HAP-1 (cell line): ENCODE data around the gene DAB1.

Experiments
- DNase-seq, 2 experiments: peaks; one replicate each; pipeline ENCODE4 v3.0.0-alpha.2; 2016 to 2020; ENCODE audit warnings: low spot score in 2 of 2
- H3K27me3 ChIP-seq: fragments of 250-450 bp; sonication (Bioruptor Pico); 2 replicates; pipeline ENCODE4 v1.5.1; 2020; ENCODE audit warnings: low read depth, mild to moderate bottlenecking, moderate library complexity
- H3K36me3 ChIP-seq: fragments of 250-450 bp; sonication (Bioruptor Pico); replicated peaks from 2 replicates; pipeline ENCODE4 v1.5.1; 2020; ENCODE audit warnings: mild to moderate bottlenecking
- H3K4me1 ChIP-seq: fragments of 250-450 bp; sonication (Bioruptor Pico); 2 replicates; pipeline ENCODE4 v1.5.1; 2020; ENCODE audit warnings: mild to moderate bottlenecking
- H3K4me3 ChIP-seq: fragments of 250-450 bp; sonication (Bioruptor Pico); 2 replicates; pipeline ENCODE4 v1.5.1; 2020; ENCODE audit warnings: mild to moderate bottlenecking, moderate library complexity
- H3K9me3 ChIP-seq: fragments of 250-450 bp; sonication (Bioruptor Pico); 2 replicates; pipeline ENCODE4 v1.5.1; 2020; ENCODE audit warnings: mild to moderate bottlenecking, moderate library complexity
- in situ Hi-C: fragments of 300-500 bp; cut with MboI; formaldehyde crosslinking; loops from 3 replicates; pipeline ENCODE4 v1.14.3; 2020; ENCODE audit warnings: low sequenced_read_pairs, inconsistent platforms, mixed read lengths

The DAB1 gene

GRCh38 chr1:57423656-57424211, at the start of gene DAB1:
TSS of gene DAB1 (minus strand) at chr1:57424060. CDS start at chr1:57291030, 133,030 bp downstream.
- H3K4me1 ChIP-seq = no peaks in the 10 kb centered on the region
- in situ Hi-C loops = no loop called here
- no peak within 1 kb of the TSS for H3K4me3 ChIP-seq
- no peaks in the 10 kb centered on the region for H3K9me3 ChIP-seq
- no peak for DNase-seq
- no peaks in the 10 kb centered on the region for H3K36me3 ChIP-seq
- peaks cover 25% of the 10 kb centered on the region for H3K27me3 ChIP-seq

- Histone ChIP-seq H3K9me3 (no peaks in the 10 kb centered on the region), H3K27me3 (peaks cover 4% of the 10 kb centered on the region; the same call in 1 of the 2 replicates), H3K4me1 (no peaks in the 10 kb centered on the region), H3K36me3 (no peaks in the 10 kb centered on the region), H3K4me3 (no peak overlapping the region)
- DNase-seq = no peak
- in situ Hi-C loops = no loop called here
These were observed 49.6 kb upstream of the DAB1 start for GRCh38 chr1:57473448-57473847.

GRCh38 chr1:57471995-57472394, 48.1 kb upstream of the DAB1 start:
- Histone ChIP-seq H3K4me1 (no peaks in the 10 kb centered on the region), H3K4me3 (no peak overlapping the region), H3K9me3 (no peaks in the 10 kb centered on the region), H3K27me3 (peaks cover 4% of the 10 kb centered on the region; the same call in 1 of the 2 replicates), H3K36me3 (no peaks in the 10 kb centered on the region)
- in situ Hi-C loops = no loop called here
- DNase-seq = no peak

GRCh38 chr1:57470036-57470435, 46.2 kb upstream of the DAB1 start:
- H3K4me3 ChIP-seq = no peak overlapping the region
- no peaks in the 10 kb centered on the region for H3K36me3 ChIP-seq
- no peaks in the 10 kb centered on the region for H3K9me3 ChIP-seq
- peaks cover 4% of the 10 kb centered on the region; the same call in 1 of the 2 replicates for H3K27me3 ChIP-seq
- in situ Hi-C loops = no loop called here
- no peak for DNase-seq
- no peaks in the 10 kb centered on the region for H3K4me1 ChIP-seq

GRCh38 chr1:57468641-57469523, 45.0 kb upstream of the DAB1 start:
- Histone ChIP-seq H3K4me1 (no peaks in the 10 kb centered on the region), H3K4me3 (no peak overlapping the region), H3K36me3 (no peaks in the 10 kb centered on the region), H3K27me3 (no peaks in the 10 kb centered on the region), H3K9me3 (no peaks in the 10 kb centered on the region)
- no peak for DNase-seq
- in situ Hi-C loops = no loop called here

GRCh38 chr1:57467830-57468229, 44.0 kb upstream of the DAB1 start:
- H3K4me1 ChIP-seq = no peaks in the 10 kb centered on the region
- no peak overlapping the region for H3K4me3 ChIP-seq
- H3K27me3 ChIP-seq = no peaks in the 10 kb centered on the region
- no peaks in the 10 kb centered on the region for H3K9me3 ChIP-seq
- in situ Hi-C loops = no loop called here
- no peaks in the 10 kb centered on the region for H3K36me3 ChIP-seq
- DNase-seq = no peak

- Histone ChIP-seq H3K27me3 (no peaks in the 10 kb centered on the region), H3K4me3 (no peak overlapping the region), H3K4me1 (no peaks in the 10 kb centered on the region), H3K36me3 (no peaks in the 10 kb centered on the region), H3K9me3 (no peaks in the 10 kb centered on the region)
- in situ Hi-C loops = no loop called here
- DNase-seq = no peak
These were observed 40.9 kb upstream of the DAB1 start for GRCh38 chr1:57464756-57465155.

GRCh38 chr1:57463343-57463742, 39.5 kb upstream of the DAB1 start:
- in situ Hi-C loops = no loop called here
- no peaks in the 10 kb centered on the region for H3K9me3 ChIP-seq
- no peak for DNase-seq
- H3K4me3 ChIP-seq = no peak overlapping the region
- H3K4me1 ChIP-seq = no peaks in the 10 kb centered on the region
- H3K36me3 ChIP-seq = no peaks in the 10 kb centered on the region
- no peaks in the 10 kb centered on the region for H3K27me3 ChIP-seq

- Histone ChIP-seq H3K9me3 (no peaks in the 10 kb centered on the region), H3K27me3 (no peaks in the 10 kb centered on the region), H3K4me1 (no peaks in the 10 kb centered on the region), H3K4me3 (no peak overlapping the region), H3K36me3 (no peaks in the 10 kb centered on the region)
- in situ Hi-C loops = no loop called here
- DNase-seq = no peak
These were observed 37.5 kb upstream of the DAB1 start for GRCh38 chr1:57461405-57461804.

- no peaks in the 10 kb centered on the region for H3K4me1 ChIP-seq
- in situ Hi-C loops = no loop called here
- H3K4me3 ChIP-seq = no peak overlapping the region
- H3K27me3 ChIP-seq = no peaks in the 10 kb centered on the region
- H3K9me3 ChIP-seq = no peaks in the 10 kb centered on the region
- no peak for DNase-seq
- no peaks in the 10 kb centered on the region for H3K36me3 ChIP-seq
These were observed 27.7 kb upstream of the DAB1 start for GRCh38 chr1:57451516-57451915.

- Histone ChIP-seq H3K9me3 (no peaks in the 10 kb centered on the region), H3K27me3 (no peaks in the 10 kb centered on the region), H3K4me1 (no peaks in the 10 kb centered on the region), H3K4me3 (no peak overlapping the region), H3K36me3 (no peaks in the 10 kb centered on the region)
- DNase-seq = no peak
- in situ Hi-C loops = no loop called here
These were observed 27.1 kb upstream of the DAB1 start for GRCh38 chr1:57450981-57451380.

GRCh38 chr1:57447551-57447950, 23.7 kb upstream of the DAB1 start:
- in situ Hi-C loops = no loop called here

GRCh38 chr1:57443004-57443403, 19.1 kb upstream of the DAB1 start:
- in situ Hi-C loops = no loop called here

More at GRCh38 chr1:57447551-57447950, 23.7 kb upstream of the DAB1 start:
- Histone ChIP-seq H3K4me1 (no peaks in the 10 kb centered on the region), H3K36me3 (no peaks in the 10 kb centered on the region), H3K9me3 (no peaks in the 10 kb centered on the region), H3K27me3 (no peaks in the 10 kb centered on the region), H3K4me3 (no peak overlapping the region)
- DNase-seq = no peak

GRCh38 chr1:57440096-57440495, 16.2 kb upstream of the DAB1 start:
- no peaks in the 10 kb centered on the region for H3K27me3 ChIP-seq
- H3K4me1 ChIP-seq = no peaks in the 10 kb centered on the region
- no peaks in the 10 kb centered on the region for H3K9me3 ChIP-seq
- DNase-seq = no peak
- in situ Hi-C loops = no loop called here
- no peak overlapping the region for H3K4me3 ChIP-seq
- H3K36me3 ChIP-seq = no peaks in the 10 kb centered on the region

More at GRCh38 chr1:57443004-57443403, 19.1 kb upstream of the DAB1 start:
- no peak for DNase-seq
- H3K4me3 ChIP-seq = no peak overlapping the region
- H3K27me3 ChIP-seq = no peaks in the 10 kb centered on the region
- no peaks in the 10 kb centered on the region for H3K4me1 ChIP-seq
- no peaks in the 10 kb centered on the region for H3K36me3 ChIP-seq
- H3K9me3 ChIP-seq = no peaks in the 10 kb centered on the region
